Kidney tubule cell (primary cell): Measurements from ENCODE around the gene RAB5B.
A peak's percentile ranks its signal among the peaks of the same experiment; 100 is the strongest.

Experiments
- DNase-seq: peaks from one replicate; pipeline ENCODE4 v3.0.0-alpha.2; 2018; ENCODE audit warnings: low spot score

Gene RAB5B

DNA sequence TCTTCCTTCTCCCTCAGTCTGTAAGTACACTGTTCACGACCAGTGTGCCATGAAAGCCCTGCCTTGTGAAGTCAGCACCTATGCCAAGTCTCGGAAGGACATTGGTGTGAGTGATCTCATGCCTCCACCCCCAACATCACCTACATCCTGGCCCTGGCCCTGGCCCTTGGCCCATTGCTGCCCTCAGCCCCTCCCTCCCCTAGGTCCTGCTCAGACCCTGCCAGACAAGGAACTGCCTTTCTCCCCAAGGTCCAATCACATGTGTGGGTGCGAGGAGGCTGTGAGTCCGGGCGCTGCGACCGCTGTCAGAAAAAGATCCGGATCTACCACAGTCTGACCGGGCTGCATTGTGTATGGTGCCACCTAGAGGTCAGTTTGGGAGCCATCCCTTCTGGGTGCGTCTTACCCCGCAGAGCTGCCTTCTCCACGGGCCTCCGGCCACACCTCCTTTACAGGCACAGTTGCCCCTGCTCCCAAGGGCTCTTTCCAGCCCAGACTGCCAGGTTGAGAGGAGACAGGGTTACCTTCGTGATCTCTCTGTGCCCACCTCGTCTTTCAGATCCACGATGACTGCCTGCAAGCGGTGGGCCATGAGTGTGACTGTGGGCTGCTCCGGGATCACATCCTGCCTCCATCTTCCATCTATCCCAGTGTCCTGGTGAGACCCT lies 33.7 kb upstream of the RAB5B start:
- DNase-seq = peak; percentile 91

DNA sequence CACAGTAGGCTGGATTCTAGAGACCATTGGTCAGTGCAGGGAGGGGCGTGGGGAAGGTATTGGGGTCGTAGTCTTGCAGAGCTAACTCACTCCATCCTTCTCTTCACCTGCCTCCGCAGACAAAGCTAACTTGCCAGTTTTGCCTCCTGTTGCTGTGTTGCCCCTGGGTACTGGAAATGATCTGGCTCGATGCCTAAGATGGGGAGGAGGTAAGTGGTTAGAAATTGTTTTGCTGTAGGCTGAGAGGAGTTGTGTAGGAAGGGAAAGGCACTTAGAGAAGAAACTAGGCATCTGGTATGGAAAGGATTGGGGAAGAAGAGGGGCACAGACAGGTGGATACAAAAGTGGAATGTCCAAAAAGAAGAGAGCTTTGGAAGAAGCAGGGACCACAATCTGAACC lies 31.8 kb upstream of the RAB5B start:
- DNase-seq = no peak

DNA sequence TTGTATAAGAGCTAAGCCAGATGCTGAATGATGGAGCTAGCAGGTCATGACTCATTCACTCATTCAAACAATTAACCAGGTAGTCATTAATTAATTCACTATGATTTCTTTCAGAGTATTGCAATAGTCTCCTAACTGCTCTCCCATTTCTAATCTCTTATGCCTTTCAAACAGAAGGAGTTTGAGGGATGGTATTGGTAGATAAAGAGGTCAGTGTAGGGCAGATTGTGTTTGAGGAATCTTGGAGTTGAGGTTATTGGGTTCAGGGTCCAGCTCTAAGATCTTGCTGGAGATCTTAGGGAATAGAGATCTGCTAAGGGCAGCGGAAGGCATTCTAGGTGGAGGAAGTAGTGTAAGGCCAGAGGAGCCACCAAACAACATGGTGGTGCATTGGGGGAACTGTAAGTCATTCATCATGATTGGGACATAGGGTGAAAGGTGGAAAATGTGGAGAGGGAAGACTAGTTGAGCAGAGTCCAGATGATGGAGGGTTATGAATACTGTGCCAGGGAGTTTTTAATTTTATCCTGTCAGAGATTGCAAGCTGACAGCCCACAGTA lies 31.2 kb upstream of the RAB5B start:
- DNase-seq = no peak

DNA sequence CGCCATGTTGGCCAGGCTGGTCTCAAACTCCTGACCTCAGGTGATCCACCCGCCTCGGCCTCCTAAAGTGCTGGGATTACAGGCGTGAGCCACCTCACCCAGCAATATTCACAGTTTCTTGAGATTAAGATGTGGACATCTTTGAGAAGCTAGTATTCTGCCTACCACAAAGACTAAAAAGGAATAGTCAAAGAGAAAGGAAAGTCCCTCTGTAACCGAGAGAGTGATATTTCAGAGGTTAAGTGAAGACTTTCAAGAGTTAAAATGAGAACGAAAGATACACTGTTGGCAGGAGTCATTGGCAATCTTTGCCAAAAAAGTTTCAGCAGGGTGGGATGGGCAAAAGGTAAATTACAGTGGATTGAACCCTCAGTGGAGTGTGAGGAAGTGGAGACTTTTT lies 27.3 kb upstream of the RAB5B start:
- DNase-seq = no peak

DNA sequence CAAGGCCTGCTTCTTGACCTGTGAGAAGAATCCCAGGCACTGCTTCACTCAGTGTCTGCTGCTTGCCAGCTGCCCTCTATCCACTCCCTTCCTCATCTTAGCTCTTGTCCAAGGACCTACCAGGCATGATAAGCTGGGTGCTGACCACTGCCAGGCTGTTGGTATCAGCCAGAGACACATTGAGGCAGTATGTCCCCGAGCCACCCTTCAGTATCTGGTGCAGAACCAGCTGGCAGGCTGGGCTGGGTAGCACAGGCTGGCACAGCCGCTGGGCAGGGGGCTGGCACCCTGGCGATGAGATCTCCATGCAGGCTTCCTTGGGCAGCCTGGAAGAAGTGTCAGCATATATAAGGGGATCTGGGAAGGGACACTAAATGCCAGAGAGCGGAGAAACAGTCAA lies 18.5 kb upstream of the RAB5B start:
- DNase-seq = no peak

DNA sequence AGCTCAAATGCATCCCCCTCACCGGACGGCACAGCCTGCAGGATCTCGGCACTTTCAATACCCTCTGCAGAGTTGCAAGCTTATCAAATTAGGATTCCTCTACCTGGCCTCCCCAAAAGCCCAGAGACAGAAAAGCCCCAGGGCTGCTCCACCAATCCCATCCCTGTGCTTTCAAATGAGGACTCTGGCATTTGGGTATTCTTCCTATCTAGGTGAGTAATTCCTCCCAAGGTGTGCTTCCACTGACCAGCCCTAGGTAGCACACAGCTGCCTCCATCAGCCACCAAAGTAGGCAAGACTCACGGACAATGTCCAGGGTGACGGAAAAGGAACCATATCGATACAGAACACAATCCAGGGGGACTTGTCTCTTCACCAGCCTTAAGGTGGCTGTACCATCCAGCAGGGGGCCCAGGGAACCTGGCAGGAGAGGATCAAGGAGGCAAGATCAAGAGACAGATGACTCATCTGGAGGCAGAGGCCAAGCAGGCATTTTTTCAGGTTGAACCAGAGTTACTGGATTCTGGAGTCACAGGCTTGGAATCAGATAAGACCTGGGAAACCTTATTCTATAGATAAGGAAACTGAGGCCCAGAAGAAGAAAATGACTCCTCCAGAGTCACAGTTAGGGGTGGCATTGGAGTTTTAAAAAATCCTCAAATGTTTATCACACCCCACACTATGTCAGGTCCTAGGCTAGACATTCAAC lies 17.9 kb upstream of the RAB5B start:
- peak; percentile 87 for DNase-seq

DNA sequence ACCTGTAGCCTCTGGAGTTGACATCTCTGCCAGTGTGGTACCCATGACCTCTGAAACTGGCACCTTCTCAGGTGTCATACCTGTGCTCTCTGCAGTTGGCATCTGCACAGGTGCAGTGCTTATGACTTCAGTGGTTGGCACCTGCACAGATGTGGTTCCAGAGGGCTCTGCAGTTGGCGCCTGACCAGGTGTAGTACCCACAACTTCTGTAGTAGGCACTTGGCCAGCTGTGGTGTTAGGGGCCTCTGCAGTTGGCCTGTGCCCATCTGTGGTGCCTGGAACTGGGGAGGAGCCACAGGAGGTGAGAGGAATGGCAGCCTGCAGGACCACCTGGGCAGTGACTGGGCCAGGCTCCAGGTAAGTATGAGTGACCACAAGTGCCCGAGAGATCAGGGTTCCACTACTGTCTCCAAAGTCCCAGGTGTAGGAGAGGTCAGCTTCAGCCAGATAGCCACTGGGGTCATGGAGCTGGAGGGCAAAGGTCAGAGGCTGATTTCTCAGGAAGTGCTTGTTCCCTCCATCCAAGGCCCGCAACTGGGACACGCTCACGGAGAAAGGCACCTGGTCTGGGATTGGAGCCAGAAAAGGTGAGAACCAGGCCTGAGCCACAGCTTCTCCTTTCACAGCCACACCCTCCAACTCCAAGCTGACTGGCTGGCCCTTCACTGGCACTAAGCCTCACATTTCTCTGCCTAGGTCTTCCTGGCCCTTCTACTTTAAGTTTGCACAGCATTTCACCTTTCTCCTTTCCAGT lies 16.6 kb upstream of the RAB5B start:
- DNase-seq = no peak

DNA sequence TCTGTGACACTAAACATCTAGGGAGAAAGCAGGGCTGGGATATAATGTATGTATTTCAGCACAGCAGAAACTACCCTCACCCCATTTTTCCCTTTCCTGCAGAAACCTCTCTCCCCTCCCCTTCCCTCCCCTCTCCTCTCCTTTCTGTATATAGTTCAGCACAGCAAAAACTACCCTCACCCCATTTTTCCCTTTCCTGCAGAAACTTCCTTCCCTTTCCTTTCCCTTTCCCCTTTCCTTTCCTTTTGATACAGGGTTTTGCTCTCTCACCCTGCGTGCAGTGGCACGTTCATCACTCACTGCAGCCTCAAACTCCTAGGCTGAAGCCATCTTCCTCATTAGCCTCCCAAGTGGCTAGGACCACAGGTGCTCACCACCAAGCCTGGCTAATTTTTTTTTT lies 10.1 kb upstream of the RAB5B start:
- DNase-seq = no peak

DNA sequence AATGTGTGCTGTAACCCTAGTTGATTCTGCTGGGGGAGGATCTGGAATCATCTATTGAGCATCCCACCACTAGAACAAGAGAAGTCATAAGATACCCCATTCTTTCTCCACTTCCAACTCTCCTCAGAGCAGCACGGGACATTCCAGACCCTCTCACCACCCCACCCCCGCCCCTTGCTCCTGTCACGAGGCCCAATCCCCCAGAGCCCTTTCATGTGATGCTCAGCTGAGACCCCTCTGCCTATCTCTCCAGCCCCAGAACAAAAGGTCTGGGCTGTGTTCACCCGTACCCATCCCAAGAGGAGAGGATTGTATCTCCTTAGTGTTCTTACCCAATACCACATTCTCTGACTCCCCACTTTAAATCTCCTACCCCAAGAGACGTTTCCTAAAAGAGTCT lies 8.6 kb upstream of the RAB5B start:
- DNase-seq = no peak

DNA sequence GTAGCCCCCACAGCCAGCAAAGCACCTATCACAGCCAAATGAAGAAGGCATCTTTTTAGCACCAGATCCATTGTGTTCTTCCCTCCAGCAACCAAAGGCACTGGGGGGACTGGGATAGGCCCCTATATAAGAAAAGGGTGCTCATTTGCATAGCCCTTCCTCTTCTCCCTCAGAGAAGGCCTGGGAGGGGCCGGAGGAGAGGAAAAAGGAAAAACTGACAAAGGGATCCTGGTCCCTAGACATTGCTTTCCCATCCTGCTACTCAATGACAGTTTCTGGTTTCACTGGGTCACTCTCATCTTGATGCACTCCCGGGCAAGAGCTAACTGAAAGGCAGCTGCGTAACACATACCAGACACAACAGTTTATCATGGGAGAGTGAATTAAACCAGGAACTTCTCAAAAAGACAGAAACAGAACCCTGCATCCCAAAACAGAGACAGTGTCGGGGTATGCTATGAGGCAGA lies 7.9 kb upstream of the RAB5B start, which contains the start of gene PMEL:
PMEL (minus strand) TSS at position 102 of the 467 bp plus-strand sequence; CDS start at position 71, 31 bp downstream.
- DNase-seq = no peak

DNA sequence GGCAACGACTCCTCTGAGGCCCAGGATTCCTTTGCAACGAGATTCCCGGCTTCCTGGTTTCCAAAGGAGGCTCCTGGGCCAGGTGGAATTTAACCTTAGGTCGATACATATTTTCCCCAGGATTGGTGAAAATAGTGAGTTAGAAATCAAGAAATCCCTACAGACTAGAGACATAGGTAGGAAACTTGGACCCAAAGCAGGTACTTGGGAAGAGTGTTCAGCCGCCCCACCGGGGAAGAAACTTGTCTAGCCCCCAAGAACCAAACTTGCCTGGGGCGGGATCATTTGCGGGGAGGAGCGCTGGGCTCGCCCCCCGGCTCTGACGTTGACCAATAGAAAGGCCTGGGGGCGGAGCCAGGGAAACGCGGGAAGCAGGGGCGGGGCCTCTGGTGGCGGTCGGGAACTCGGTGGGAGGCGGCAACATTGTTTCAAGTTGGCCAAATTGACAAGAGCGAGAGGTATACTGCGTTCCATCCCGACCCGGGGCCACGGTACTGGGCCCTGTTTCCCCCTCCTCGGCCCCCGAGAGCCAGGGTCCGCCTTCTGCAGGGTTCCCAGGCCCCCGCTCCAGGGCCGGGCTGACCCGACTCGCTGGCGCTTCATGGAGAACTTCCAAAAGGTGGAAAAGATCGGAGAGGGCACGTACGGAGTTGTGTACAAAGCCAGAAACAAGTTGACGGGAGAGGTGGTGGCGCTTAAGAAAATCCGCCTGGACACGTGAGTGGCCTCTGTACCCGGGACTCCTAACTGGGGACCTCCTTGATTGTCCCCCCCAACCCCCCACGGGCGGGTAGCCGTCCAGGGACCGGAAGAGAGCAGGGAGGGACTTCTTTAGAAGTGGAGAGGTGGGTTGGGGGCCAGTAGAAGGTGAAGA lies 7.2 kb upstream of the RAB5B start, which contains the start of gene CDK2:
CDK2 (plus strand) TSS at position 423 of the 874 bp plus-strand sequence; CDS start at position 602, 179 bp downstream.
- peak; percentile 85 for DNase-seq

DNA sequence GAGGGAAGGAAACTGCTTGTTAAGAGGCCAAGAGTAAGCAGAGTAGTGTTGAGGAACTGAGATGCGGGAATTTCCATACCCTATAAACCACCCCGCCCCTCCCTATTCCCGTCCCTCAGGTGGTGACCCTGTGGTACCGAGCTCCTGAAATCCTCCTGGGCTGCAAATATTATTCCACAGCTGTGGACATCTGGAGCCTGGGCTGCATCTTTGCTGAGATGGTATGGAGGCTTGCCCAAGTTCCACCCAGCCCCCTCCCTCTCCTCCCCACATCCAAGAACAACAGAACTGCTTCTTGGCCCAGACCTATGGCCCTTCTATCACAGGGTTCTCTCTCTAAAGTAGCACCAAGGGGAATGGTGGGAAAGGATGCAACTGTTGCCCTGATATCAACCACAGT lies 4.5 kb upstream of the RAB5B start:
- no peak for DNase-seq

DNA sequence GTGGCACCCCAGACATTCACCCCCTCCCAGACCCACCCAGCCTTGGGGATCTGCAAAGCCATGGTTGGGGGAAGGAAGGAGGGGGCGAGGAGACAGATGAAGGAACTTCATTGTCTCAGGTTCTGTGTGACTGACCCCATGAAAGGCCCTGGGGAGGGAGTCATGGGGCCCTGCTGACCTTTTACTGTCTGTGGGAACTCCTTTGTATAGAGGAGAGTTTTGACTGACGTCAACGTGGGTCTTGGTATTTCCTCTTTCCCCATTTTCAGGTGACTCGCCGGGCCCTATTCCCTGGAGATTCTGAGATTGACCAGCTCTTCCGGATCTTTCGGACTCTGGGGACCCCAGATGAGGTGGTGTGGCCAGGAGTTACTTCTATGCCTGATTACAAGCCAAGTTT lies 3.1 kb upstream of the RAB5B start:
- DNase-seq = no peak

DNA sequence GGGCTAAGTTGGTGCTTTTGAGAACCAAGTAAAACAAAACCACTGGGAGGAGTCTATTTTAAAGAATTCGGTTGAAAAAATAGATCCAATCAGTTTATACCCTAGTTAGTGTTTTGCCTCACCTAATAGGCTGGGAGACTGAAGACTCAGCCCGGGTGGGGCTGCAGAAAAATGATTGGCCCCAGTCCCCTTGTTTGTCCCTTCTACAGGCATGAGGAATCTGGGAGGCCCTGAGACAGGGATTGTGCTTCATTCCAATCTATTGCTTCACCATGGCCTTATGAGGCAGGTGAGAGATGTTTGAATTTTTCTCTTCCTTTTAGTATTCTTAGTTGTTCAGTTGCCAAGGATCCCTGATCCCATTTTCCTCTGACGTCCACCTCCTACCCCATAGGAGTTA lies 1.8 kb upstream of the RAB5B start:
- peak; percentile 89 for DNase-seq

DNA sequence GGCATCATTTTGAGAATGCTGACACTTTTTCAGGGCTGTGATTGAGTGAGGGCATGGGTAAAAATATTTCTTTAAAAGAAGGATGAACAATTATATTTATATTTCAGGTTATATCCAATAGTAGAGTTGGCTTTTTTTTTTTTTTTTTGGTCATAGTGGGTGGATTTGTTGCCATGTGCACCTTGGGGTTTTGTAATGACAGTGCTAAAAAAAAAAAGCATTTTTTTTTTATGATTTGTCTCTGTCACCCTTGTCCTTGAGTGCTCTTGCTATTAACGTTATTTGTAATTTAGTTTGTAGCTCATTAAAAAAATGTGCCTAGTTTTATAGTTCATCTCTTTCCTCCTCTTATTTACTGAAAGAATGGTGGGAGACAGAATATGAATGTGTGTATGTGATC lies 1.4 kb upstream of the RAB5B start:
- no peak for DNase-seq

DNA sequence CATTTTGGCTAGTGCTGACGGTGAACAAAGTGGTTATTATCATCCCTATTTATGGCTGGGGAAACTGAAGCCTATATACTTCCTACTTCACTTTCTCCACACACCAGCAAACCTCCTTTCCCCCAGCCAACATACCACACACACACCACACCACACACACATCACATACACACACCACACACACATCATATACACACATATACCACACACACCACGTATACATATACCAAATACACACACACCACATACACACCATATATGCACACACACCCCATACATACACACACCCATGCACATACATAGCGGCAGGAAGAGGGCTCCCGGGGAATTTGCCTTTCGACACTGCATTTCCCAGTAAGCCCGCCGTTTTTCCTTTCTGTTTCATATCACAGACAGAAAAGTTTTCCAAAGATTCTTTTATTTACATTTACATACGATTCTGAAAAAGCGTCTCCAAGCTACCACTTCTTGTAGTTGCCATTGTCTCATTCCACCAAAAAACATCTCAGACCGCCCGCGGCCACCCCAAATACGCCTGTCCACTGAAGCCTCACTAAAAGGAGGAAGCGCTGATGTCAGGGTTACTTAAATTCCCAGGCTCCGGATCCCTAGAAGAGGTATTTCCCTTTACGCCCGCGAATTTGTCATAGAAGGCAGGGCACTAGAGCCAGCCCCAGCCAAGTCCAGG lies 823 bp upstream of the RAB5B start:
- DNase-seq = peak; percentile 18

DNA sequence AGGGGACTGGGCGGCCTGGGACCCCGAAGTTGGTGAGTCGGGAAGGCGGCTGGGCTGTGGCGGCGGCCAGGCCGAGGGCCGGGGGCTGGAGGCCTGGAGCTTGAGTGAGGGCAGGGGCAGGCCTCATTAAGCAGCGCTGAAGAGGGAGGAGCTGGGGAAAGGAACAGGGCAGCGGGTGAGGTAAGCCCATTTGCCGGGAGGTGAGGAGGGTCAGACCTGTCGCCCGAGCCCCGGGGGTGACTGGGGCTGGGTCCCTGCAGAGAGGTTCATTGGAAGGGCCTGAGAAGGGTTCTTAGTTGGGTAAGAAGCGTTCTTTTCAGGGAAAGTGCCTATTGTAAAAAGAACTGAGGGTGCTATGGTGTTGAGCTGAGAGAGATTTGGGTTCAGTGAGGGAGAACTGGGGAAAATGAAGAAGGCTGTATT lies 441 bp downstream of the RAB5B start:
- peak; percentile 69 for DNase-seq

DNA sequence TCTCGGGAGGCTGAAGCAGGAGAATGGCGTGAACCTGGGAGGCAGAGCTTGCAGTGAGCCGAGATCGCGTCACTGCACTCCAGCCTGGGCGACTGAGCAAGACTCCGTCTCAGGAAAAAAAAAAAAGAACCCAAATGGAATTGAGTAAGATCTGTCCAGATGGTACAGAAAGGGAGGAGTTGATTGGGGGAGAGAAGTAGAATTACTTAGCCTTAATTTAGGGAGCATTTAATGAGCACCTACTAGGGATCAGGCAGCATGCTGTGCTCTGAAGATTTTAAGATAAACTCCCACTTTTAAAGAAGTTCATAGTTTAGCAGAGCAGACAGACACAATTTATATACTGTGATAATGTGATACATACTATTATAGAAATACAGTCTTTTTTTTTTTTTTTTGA lies 4.5 kb downstream of the RAB5B start:
- DNase-seq = no peak

DNA sequence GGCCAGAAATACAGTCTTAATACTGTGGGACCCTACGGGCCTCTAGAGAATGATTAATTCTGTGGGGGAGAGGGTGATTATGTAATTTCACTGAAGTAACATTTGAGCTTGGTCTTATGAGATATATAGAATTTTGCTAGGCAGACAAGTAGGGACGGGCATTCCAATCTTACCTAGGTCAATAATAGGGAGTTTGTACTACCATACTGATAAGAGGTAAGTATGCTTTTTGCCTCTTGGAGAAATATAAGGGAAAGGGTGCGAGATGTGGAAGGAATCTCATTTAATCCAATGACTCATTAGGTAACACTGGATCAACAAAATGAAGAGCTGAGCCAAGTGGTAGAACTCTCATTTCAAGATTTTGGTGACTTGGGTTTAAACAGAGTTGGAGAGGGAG lies 5.2 kb downstream of the RAB5B start:
- DNase-seq = no peak

DNA sequence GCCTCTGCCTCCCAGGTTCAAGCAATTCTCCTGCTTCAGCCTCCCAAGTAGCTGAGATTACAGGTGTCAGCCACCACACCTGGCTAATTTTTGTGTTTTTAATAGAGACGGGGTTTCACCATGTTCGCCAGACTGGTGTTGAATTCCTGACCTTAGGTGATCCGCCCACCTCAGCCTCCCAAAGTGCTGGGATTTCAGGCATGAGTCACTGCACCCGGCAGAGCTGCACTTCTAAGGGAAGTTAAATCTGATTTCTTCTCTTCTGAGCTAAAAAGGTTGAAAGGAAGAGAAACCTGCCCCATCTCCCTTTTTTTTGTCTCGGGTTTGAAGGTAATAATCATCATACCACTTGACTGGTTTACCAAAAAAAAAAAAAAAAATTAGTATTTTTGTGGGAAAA lies 8.0 kb downstream of the RAB5B start:
- peak; percentile 59 for DNase-seq
